Inferior parietal cortex (tissue), 1 donor: Measurements from ENCODE around the gene VPS13C.
"Not testable (repeated sequence)": the region's sequence is repeated elsewhere in the genome, so short reads cannot be mapped to it uniquely, and the experiment has no call there.

ENCODE experiments used
- DNase-seq: peaks from one replicate; pipeline ENCODE4 v3.0.0-alpha.2; 2016; ENCODE audit errors: extremely low spot score

VPS13C gene

GRCh38 chr15:62069551-62069950 is 9.3 kb upstream of the VPS13C start:
- DNase-seq = no peak

- no peak for DNase-seq
Measured at GRCh38 chr15:62068810-62069167, 8.5 kb upstream of the VPS13C start.

- no peak for DNase-seq
Measured at GRCh38 chr15:62068071-62068809, 8.0 kb upstream of the VPS13C start.

GRCh38 chr15:62067448-62068044 is 7.3 kb upstream of the VPS13C start:
- DNase-seq = no peak

GRCh38 chr15:62066663-62067447 is 6.6 kb upstream of the VPS13C start, which contains the start of gene C2CD4A:
C2CD4A (plus strand) TSS chr15:62066977; CDS start chr15:62067614, 637 bp downstream.
- DNase-seq = peak; percentile 27

- no peak for DNase-seq
Measured at GRCh38 chr15:62063825-62064635, 3.8 kb upstream of the VPS13C start.

- no peak for DNase-seq
Measured at GRCh38 chr15:62060896-62061280, 641 bp upstream of the VPS13C start.

- peak; percentile 51 for DNase-seq
Measured at GRCh38 chr15:62059816-62060112, 483 bp downstream of the VPS13C start.

GRCh38 chr15:62059108-62059815 is 985 bp downstream of the VPS13C start:
- peak; percentile 15 for DNase-seq

- no peak for DNase-seq
Measured at GRCh38 chr15:62058327-62059028, 1.8 kb downstream of the VPS13C start.

- no peak for DNase-seq
Measured at GRCh38 chr15:62057341-62057980, 2.8 kb downstream of the VPS13C start.

GRCh38 chr15:62054979-62055378 is 5.3 kb downstream of the VPS13C start:
- no peak for DNase-seq

- no peak for DNase-seq
Measured at GRCh38 chr15:62053439-62054085, 6.7 kb downstream of the VPS13C start.

- DNase-seq = no peak
Measured at GRCh38 chr15:62052713-62053112, 7.5 kb downstream of the VPS13C start.

GRCh38 chr15:62051166-62051565 is 9.1 kb downstream of the VPS13C start:
- DNase-seq = no peak

- DNase-seq = no peak
Measured at GRCh38 chr15:62050115-62050514, 10.1 kb downstream of the VPS13C start.

GRCh38 chr15:62048254-62048653 is 12.0 kb downstream of the VPS13C start:
- not testable (repeated sequence) for DNase-seq

- no peak for DNase-seq
Measured at GRCh38 chr15:62047282-62047827, 12.9 kb downstream of the VPS13C start.

GRCh38 chr15:62046078-62046743 is 14.0 kb downstream of the VPS13C start:
- DNase-seq = no peak
